ENCODE measurements around the gene RAB24. TPM values are rescaled to one million over a fixed set of nuclear protein-coding genes. Genes with fewer than 3 reads are reported as not detected.

The RAB24 gene
- total and polyA plus RNA-seq, 2 experiments from 2014 or later = 27.1 to 27.7 TPM

DNA sequence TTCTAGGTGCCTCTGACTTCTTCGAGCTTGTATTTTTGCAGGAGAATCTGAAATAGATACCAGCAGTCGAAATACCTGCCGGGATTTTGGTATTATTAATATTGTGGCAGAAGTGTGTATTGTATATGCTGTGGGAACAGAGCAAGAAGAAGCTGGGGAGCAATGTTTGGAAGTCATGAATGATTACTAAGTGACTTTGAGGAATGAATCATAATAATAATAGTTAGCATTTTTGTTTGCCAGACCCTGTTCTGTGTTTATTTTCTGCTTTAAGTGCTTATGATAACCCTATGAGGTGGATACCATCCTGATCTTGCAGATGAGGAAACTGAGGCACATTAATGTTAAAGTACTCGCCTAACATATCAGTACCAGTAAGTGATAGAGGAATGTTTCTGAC lies 32.4 kb downstream of the RAB24 start:
- no peaks in the 10 kb centered on the region for H3K4me1 Mint-ChIP-seq
- Histone ChIP-seq H3K79me2 (replicated peaks; ENCODE audit: insufficient read depth) (peaks cover 11% of the 10 kb centered on the region; the same call in 1 of the 2 replicates), H4K20me1 (replicated peaks; ENCODE audit: insufficient read depth) (peaks cover 30% of the 10 kb centered on the region), H3K4me2 (no peak overlapping the region), H3K36me3 (ENCODE audit: insufficient read depth) (peaks cover 68% of the 10 kb centered on the region), H3K27me3 (ENCODE audit: insufficient read depth) (no peaks in the 10 kb centered on the region), H3K4me3 (no peak overlapping the region), H3K9me2 (ENCODE audit: insufficient read depth) (no peaks in the 10 kb centered on the region), H3K4me1 (ENCODE audit: insufficient read depth) (no peaks in the 10 kb centered on the region), H3F3A (replicated peaks; ENCODE audit: low read depth) (peaks cover 3% of the 10 kb centered on the region; the same call in 1 of the 2 replicates), H2AFZ (no peak overlapping the region), H3K27ac (ENCODE audit: low read depth) (no peak overlapping the region)
- DNase-seq (ENCODE audit: low spot score) (no peak), ATAC-seq (no peak)
- H3K36me3 Mint-ChIP-seq (ENCODE audit: low read depth) = peaks cover 87% of the 10 kb centered on the region
- no peak for TF ChIP-seq STAT1 (IDR thresholded peaks at IDR 0.05; ENCODE audit: unreplicated experiment)
- TF ChIP-seq ZNF331 (CRISPR knock-in tag; IDR thresholded peaks at IDR 0.05; ENCODE audit: low read depth) = no peak
- TF ChIP-seq, protein P1, sequence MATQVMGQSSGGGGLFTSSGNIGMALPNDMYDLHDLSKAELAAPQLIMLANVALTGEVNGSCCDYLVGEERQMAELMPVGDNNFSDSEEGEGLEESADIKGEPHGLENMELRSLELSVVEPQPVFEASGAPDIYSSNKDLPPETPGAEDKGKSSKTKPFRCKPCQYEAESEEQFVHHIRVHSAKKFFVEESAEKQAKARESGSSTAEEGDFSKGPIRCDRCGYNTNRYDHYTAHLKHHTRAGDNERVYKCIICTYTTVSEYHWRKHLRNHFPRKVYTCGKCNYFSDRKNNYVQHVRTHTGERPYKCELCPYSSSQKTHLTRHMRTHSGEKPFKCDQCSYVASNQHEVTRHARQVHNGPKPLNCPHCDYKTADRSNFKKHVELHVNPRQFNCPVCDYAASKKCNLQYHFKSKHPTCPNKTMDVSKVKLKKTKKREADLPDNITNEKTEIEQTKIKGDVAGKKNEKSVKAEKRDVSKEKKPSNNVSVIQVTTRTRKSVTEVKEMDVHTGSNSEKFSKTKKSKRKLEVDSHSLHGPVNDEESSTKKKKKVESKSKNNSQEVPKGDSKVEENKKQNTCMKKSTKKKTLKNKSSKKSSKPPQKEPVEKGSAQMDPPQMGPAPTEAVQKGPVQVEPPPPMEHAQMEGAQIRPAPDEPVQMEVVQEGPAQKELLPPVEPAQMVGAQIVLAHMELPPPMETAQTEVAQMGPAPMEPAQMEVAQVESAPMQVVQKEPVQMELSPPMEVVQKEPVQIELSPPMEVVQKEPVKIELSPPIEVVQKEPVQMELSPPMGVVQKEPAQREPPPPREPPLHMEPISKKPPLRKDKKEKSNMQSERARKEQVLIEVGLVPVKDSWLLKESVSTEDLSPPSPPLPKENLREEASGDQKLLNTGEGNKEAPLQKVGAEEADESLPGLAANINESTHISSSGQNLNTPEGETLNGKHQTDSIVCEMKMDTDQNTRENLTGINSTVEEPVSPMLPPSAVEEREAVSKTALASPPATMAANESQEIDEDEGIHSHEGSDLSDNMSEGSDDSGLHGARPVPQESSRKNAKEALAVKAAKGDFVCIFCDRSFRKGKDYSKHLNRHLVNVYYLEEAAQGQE (IDR thresholded peaks at IDR 0.05; ENCODE audit: unreplicated experiment) = no peak
- no peak for TF ChIP-seq EZH2 (IDR thresholded peaks at IDR 0.05; ENCODE audit: low read depth, unreplicated experiment)
- no peak for TF ChIP-seq JUNB (IDR thresholded peaks at IDR 0.05; ENCODE audit: unreplicated experiment)
- TF ChIP-seq EZH2phosphoT487 (IDR thresholded peaks at IDR 0.05; ENCODE audit: unreplicated experiment) = no peak
- H3K4me3 Mint-ChIP-seq = no peak overlapping the region
- no peak overlapping the region for H3K27ac Mint-ChIP-seq
- H3K27me3 Mint-ChIP-seq (ENCODE audit: insufficient read depth, low read depth, poor library complexity) = peaks cover 6% of the 10 kb centered on the region
- no peaks in the 10 kb centered on the region; the same call in 2 of the 3 replicates for H3K9me3 Mint-ChIP-seq

DNA sequence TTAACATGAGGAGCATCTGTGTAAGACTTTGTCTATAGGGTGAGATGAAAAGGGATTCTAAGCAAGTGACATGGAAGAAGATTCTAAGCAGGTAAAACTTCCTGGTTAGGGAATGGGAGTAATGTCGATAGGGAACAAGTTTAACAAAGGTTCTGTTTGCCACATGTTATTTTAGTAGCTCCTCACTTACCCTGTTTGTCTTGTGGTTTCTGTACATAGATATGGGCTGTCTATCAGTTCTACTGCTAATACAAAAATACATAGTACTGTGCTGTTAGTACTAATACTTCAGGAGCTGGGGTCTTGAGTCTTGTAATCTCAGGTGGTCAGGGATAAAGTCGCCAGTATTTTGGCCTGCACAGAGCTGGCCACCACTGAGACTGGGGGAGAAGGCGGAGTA lies 32.9 kb downstream of the RAB24 start:
- no peaks in the 10 kb centered on the region for H3K4me1 Mint-ChIP-seq
- 0 out of 2 replicates have a peak overlapping the region, but pooled peaks have one; percentile 10 for H3K27ac Mint-ChIP-seq
- ATAC-seq = no peak

More for the DNA sequence above, 32.9 kb downstream of the RAB24 start:
- Mint-ChIP-seq H3K36me3 (ENCODE audit: low read depth) (peaks cover 89% of the 10 kb centered on the region), H3K27me3 (ENCODE audit: insufficient read depth, low read depth, poor library complexity) (peaks cover 9% of the 10 kb centered on the region), H3K4me3 (no peak overlapping the region), H3K9me3 (no peaks in the 10 kb centered on the region; the same call in 2 of the 3 replicates)
- no peak for TF ChIP-seq JUNB (IDR thresholded peaks at IDR 0.05; ENCODE audit: unreplicated experiment)
- TF ChIP-seq, protein P1 (IDR thresholded peaks at IDR 0.05; ENCODE audit: unreplicated experiment) = no peak
- no peak for TF ChIP-seq NANOG (IDR thresholded peaks at IDR 0.05; ENCODE audit: borderline replicate concordance)
- H3F3A ChIP-seq (replicated peaks; ENCODE audit: low read depth) = peaks cover under 1% of the 10 kb centered on the region; the same call in 1 of the 2 replicates
- peaks cover 30% of the 10 kb centered on the region for H4K20me1 ChIP-seq (replicated peaks; ENCODE audit: insufficient read depth)
- H3K9me2 ChIP-seq (ENCODE audit: insufficient read depth) = no peaks in the 10 kb centered on the region
- H3K4me1 ChIP-seq (ENCODE audit: insufficient read depth) = no peaks in the 10 kb centered on the region
- 0 out of 2 replicates have a peak overlapping the region, but pooled peaks have one; percentile 80 for H3K27ac ChIP-seq (ENCODE audit: low read depth)
- no peak for DNase-seq (ENCODE audit: low spot score)
- no peak overlapping the region for H2AFZ ChIP-seq
- peaks cover 11% of the 10 kb centered on the region; the same call in 1 of the 2 replicates for H3K79me2 ChIP-seq (replicated peaks; ENCODE audit: insufficient read depth)
- no peak overlapping the region for H3K4me2 ChIP-seq
- no peaks in the 10 kb centered on the region for H3K27me3 ChIP-seq (ENCODE audit: insufficient read depth)
- peaks cover 63% of the 10 kb centered on the region for H3K36me3 ChIP-seq (ENCODE audit: insufficient read depth)
- H3K4me3 ChIP-seq = no peak overlapping the region

All from GM23338 (cell line).